Spleen (tissue), 11 donors: ENCODE data around the gene DGCR6L. TPM values are rescaled to one million over a fixed set of nuclear protein-coding genes. Genes with fewer than 3 reads are reported as not detected.
A peak's percentile ranks its signal among the peaks of the same experiment; 100 is the strongest.
"Not testable (repeated sequence)": the region's sequence is repeated elsewhere in the genome, so short reads cannot be mapped to it uniquely, and the experiment has no call there.

Experiments
- DNase-seq: peaks from one replicate; pipeline ENCODE4 v3.0.0-alpha.2; 2020
- H3K27ac ChIP-seq, 8 donors: fragments of 200-600 bp; sonication (generic) in 7 of 8; 1 replicate in 4 of 8; 2 replicates in 4 of 8; pipeline versions ENCODE4 v1.5.0 to v1.8.0; 2016 to 2021; ENCODE audit warnings: inconsistent platforms in 4 of 8, mild to moderate bottlenecking in 4 of 8, moderate library complexity in 1 of 8
- H3K27me3 ChIP-seq, 7 donors: fragments of 200-600 bp; sonication (generic) in 6 of 7; replicated peaks in 1 of 7; 1 replicate in 4 of 7; 2 replicates in 3 of 7; pipeline versions ENCODE4 v1.5.0 to v1.8.0; 2016 to 2021; ENCODE audit warnings: inconsistent platforms in 3 of 7, mild to moderate bottlenecking in 1 of 7
- H3K36me3 ChIP-seq, 6 donors: fragments of 200-600 bp; sonication (generic) in 5 of 6; 1 replicate in 4 of 6; 2 replicates in 2 of 6; pipeline versions ENCODE4 v1.5.0 to v1.8.0; 2016 to 2021; ENCODE audit warnings: inconsistent platforms in 2 of 6
- H3K4me1 ChIP-seq, 6 donors: fragments of 200-600 bp; sonication (generic) in 5 of 6; 1 replicate in 3 of 6; 2 replicates in 3 of 6; pipeline versions ENCODE4 v1.5.0 to v1.8.0; 2016 to 2021; ENCODE audit warnings: inconsistent platforms in 3 of 6
- H3K4me3 ChIP-seq, 8 donors: fragments of 200-600 bp; sonication (generic) in 7 of 8; 1 replicate in 4 of 8; 2 replicates in 4 of 8; pipeline versions ENCODE4 v1.5.0 to v1.8.0; 2016 to 2021; ENCODE audit warnings: inconsistent platforms in 4 of 8, mild to moderate bottlenecking in 4 of 8, moderate library complexity in 2 of 8
- H3K9me3 ChIP-seq, 8 donors: fragments of 200-600 bp; sonication (generic) in 7 of 8; 1 replicate in 4 of 8; 2 replicates in 4 of 8; pipeline versions ENCODE4 v1.5.0 to v1.8.0; 2016 to 2021; ENCODE audit warnings: inconsistent platforms in 4 of 8
- CTCF ChIP-seq, 11 experiments: fragments of 200-600 bp in 7 of 11; fragments of 450-650 bp in 4 of 11; sonication (generic) in 4 of 11; IDR thresholded peaks in 8 of 11; conservative IDR thresholded peaks in 3 of 11; 1 replicate in 7 of 11; 2 replicates in 4 of 11; pipeline versions ENCODE4 v1.4.0 to v1.8.0; 2016 to 2021; ENCODE audit warnings: antibody characterized with exemption in 11 of 11, inconsistent platforms in 4 of 11, mild to moderate bottlenecking in 1 of 11
- POLR2A ChIP-seq, 3 donors: fragments of 450-650 bp; IDR thresholded peaks; one replicate each; pipeline ENCODE4 v1.5.1; 2017; ENCODE audit warnings: antibody characterized with exemption in 3 of 3, mild to moderate bottlenecking in 1 of 3
- POLR2AphosphoS5 ChIP-seq, 3 donors: sonication (generic); formaldehyde crosslinking; IDR thresholded peaks; one replicate each; pipeline ENCODE4 v1.5.1; 2017; ENCODE audit warnings: antibody characterized with exemption in 3 of 3
- WGBS, 5 donors: extraction: QIAGEN DNeasy Blood & Tissue Kit in 3 of 5; methylation state at CpG; one replicate each; pipeline versions ENCODE4 v1.1.5 to v1.1.7; 2013 to 2018; 5-methylcytosine and 5-hydroxymethylcytosine counted together
- intact Hi-C: fragments of 100-400 bp; cut with DNase I; formaldehyde crosslinking; loops from one replicate; pipeline ENCODE4 v1.15.0; 2023; ENCODE audit warnings: low total_unique reads
- polyA plus RNA-seq, 3 donors: library from polyadenylated mRNA; stranded (reverse); fragments of 200-250 nt; gene quantifications; one replicate each; pipeline ENCODE4 v1.2.1, GENCODE V29; 2013
- total RNA-seq, 7 donors: library from RNA; depleted of rRNA in 3 of 7; stranded (reverse); fragments of >200 nt in 3 of 7; fragmentation: NEBNext Ultra II Directional in 4 of 7; extraction: Animal tissue kit (Norgen Biotek cat#: 25700) in 4 of 7; gene quantifications; one replicate each; pipeline versions ENCODE4 v1.1.0 to v1.2.1, GENCODE V29; 2016 to 2021
- donor health status: healthy with polysubstance abuse.
- donor health status: DM: no; HTN: no; CAD: no; lungs with moderate emphysema.
- donor health status: DM: no; HTN: no; CAD: no.
- donor health status: Bipolar disorder and iron deficiency.
- donor health status: healthy.
- donor health status: DM: no; HTN: no; CAD: no.
- donor health status: DM: yes; HTN: yes; CAD: no.

The DGCR6L gene
- total and polyA plus RNA-seq, 10 donors, result 25.6 to 70.0 (median 34.9) TPM

- Histone ChIP-seq H3K9me3 (no peaks in the 10 kb centered on the region), H3K27me3 (no peaks in the 10 kb centered on the region), H3K4me1 (peaks cover 11 to 47% (median 36%) of the 10 kb centered on the region in 6 donors), H3K4me3 (no peak overlapping the region), H3K27ac (no peak overlapping the region), H3K36me3 (peaks cover 0 to 28% (median 0%) of the 10 kb centered on the region in 6 donors)
- no peak for TF ChIP-seq POLR2A (IDR thresholded peaks at IDR 0.05)
- TF ChIP-seq POLR2AphosphoS5 (IDR thresholded peaks at IDR 0.05), result no peak
- intact Hi-C loops, result no loop called here
- WGBS, 5 donors, result 83 to 97% (median 95%) methylated on average over 6 to 12 of the region's 12 CpGs
- DNase-seq, result peak; percentile 58
These were observed 3.5 kb downstream of the DGCR6L start for GRCh38 chr22:20316217-20316843.

- peaks cover 5 to 39% (median 28%) of the 10 kb centered on the region in 6 donors for H3K4me1 ChIP-seq
- no peaks in the 10 kb centered on the region for H3K9me3 ChIP-seq
- H3K4me3 ChIP-seq, result no peak overlapping the region
- intact Hi-C loops, result no loop called here
- no peaks in the 10 kb centered on the region for H3K27me3 ChIP-seq
- WGBS, 5 donors, result 89 to 93% (median 91%) methylated on average over 4 to 25 of the region's 25 CpGs
- peak; percentile 76 for DNase-seq
- peaks cover 0 to 28% (median 0%) of the 10 kb centered on the region in 6 donors for H3K36me3 ChIP-seq
- TF ChIP-seq POLR2AphosphoS5 (IDR thresholded peaks at IDR 0.05), result no peak
- TF ChIP-seq CTCF (IDR thresholded peaks at IDR 0.05 in 8 of 11, conservative IDR thresholded peaks at IDR 0.05 in 3 of 11), result no peak
- no peak for TF ChIP-seq POLR2A (IDR thresholded peaks at IDR 0.05)
- no peak overlapping the region for H3K27ac ChIP-seq
These were observed 4.3 kb downstream of the DGCR6L start for GRCh38 chr22:20315337-20316216.

DNA sequence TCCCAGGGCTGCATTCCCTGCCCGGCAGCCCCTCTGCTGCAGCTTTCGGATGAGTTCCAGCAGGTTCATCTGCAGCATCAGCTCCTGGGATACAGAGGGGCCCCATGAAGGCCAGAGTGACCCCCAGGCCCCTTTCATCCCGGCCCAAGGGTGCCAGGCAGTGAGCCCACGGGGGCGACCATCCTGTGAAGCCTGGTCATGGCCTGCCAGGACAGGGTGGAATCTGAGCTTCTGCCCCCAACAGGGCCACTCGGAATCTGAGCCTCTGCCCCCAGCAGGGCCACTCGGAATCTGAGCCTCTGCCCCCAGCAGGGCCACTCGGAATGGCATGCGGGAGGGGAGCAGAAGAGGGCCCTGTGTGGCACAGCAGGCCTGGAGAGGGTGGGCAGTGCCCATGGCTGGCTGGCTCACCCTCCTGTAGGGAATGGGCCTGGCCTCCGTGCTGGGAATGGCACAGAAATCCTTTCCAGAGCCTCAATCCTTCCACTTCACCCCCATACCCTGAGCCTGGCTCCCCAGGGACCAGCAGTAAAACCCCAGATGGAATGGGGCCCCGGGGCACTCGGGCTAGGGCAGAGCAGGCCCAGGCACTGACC is 5.0 kb downstream of the DGCR6L start:
- H3K27ac ChIP-seq, H3K4me3 ChIP-seq, intact Hi-C loops, H3K9me3 ChIP-seq, H3K27me3 ChIP-seq: not testable (repeated sequence)
- Histone ChIP-seq H3K36me3 (peaks cover 0 to 28% (median 0%) of the 10 kb centered on the region in 6 donors), H3K4me1 (peaks cover 5 to 34% (median 24%) of the 10 kb centered on the region in 6 donors)
- DNase-seq, result peak; percentile 64
- WGBS, 5 donors, result 83 to 98% (median 94%) methylated on average over 2 to 12 of the region's 12 CpGs

GRCh38 chr22:20314206-20314605 is 5.7 kb downstream of the DGCR6L start:
- peak; percentile 55 for DNase-seq
- Histone ChIP-seq H3K36me3 (peaks cover 0 to 28% (median 0%) of the 10 kb centered on the region in 6 donors), H3K4me1 (peaks cover 5 to 30% (median 23%) of the 10 kb centered on the region in 6 donors)
- H3K4me3 ChIP-seq, H3K9me3 ChIP-seq, intact Hi-C loops, H3K27ac ChIP-seq, H3K27me3 ChIP-seq: not testable (repeated sequence)
- WGBS, 5 donors, result 86 to 100% (median 92%) methylated on average over 4 to 5 of the region's 5 CpGs; no CpG with 5 or more reads in 2 of the 5 donors

DNA sequence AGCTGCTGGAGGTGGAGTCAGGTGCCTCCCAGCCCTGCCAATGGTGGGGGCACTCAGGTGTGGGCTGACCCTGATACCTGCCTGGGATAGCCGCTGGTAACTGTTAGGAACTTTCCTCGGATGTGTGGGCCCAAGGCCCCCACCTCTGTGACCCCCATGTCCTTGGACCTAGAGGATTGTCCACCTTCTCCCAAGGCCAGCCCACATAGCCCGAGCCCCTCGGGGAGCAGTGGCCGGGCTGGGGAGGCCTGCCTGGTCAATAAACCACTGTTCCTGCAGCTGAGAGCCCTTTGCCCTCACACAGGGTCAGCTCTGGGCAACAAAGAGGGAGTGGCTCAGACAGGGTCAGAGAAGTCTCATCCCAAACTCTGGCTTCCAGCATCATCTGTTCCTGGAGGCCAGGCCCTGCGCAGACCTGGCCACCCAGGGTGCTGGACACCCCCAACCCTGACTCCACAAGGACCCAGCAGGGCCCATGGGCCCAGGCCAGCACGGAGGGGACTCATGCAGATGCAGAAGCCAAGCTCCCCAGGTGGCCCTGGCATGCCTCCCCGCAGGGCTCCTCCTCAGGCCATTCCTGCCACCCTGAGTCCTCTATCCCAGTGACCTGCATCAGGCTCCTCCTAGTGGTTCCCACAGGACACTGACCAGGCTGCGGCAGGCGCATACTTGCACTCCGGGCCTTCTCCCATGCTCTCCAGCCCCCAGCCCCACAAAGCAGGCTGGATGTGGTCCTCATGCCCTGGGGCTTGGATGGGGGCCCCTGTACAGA is 6.4 kb downstream of the DGCR6L start:
- DNase-seq, result peak; percentile 35
- H3K27me3 ChIP-seq, H3K9me3 ChIP-seq, H3K4me3 ChIP-seq, H3K27ac ChIP-seq, intact Hi-C loops: not testable (repeated sequence)
- WGBS, 5 donors, result 75 to 95% (median 89%) methylated on average over 2 to 11 of the region's 11 CpGs
- H3K36me3 ChIP-seq, result peaks cover 0 to 28% (median 0%) of the 10 kb centered on the region in 6 donors
- peaks cover 0 to 23% (median 16%) of the 10 kb centered on the region in 6 donors for H3K4me1 ChIP-seq
